Measurements from ENCODE around the gene FER.
"Not testable (repeated sequence)": the region's sequence is repeated elsewhere in the genome, so short reads cannot be mapped to it uniquely, and the experiment has no call there.

FER gene

GRCh38 chr5:108798513-108799265 lies 51.0 kb downstream of the FER start:
- no peak for DNase-seq (ENCODE audit: low spot score)

DNA sequence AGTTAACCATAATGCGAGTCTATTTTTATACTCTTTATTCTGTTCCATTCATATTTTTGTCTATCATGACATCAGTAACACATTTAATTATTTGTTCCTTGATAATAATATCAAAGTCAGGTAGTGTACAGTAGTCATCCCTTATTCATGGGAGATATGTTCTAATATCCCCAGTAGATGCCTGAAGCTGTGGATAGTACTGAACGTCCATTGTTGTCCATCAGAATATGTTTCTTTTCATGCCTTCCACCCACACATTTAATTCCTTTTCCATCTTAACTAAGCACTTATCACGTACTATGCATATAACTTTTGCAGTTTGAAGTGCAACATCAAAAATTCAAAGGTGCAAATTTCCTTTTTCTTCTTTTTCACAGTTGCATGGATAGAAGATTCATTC lies 53.6 kb downstream of the FER start:
- DNase-seq (ENCODE audit: low spot score), result no peak

DNA sequence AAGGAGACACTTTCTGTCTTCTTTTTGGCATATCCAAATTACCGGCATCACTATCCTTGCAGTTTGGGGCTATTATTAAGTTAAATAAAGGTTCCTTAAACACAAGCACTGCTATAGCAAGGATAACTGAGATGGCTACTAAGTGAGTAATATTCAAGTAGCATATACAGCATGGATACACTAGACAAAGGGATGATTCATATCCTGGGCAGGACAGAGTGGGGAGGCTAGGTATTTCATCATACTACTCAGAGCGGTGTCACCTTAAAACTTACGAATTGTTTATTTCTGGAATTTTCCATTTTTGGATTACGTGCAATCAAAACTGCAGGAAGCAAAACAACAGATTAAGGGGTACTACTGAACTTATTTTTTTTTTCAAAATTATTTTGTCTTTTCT lies 54.1 kb downstream of the FER start:
- DNase-seq (ENCODE audit: low spot score), result peak; percentile 73

GRCh38 chr5:108810717-108811116 lies 63.0 kb downstream of the FER start:
- no peak for DNase-seq (ENCODE audit: low spot score)

DNA sequence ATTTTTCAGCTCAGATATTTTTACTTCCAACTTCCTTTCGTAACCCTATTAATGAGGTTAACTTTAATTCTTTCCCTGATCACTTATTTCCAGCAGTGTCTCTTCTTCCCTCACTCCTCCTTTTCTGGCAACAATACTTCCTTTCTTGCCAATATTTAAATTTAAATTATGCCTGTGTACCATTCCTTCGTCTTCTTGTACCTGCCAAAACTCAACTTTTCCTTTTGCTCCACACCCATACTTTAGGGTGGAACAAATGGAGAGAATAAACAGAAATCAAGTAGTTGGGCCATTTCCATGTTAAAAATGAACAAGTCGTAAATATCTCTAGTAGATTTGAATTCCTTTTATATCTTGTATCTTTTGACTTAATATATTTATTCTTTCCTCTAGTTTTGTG lies 66.0 kb downstream of the FER start:
- no peak for DNase-seq (ENCODE audit: low spot score)

DNA sequence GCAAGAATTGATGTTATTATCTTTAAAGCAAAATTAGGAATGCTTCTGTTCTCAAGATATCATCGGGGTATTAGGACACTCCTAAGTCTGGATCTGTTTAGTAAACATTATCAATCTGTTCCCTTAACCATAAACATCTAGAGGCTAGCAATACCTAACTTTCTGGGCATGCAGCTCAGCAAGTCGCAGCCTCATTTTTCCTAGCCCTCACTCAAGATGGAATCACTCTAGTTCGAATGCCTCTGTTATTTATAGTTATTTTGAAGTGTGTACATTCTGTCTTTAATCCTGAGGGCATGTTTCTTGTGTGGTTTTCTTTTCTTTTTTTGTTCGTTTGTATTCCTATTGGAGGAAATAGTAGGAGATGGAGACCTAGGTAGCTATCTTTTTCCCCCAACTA lies 66.9 kb downstream of the FER start:
- no peak for DNase-seq (ENCODE audit: low spot score)

GRCh38 chr5:108818613-108819272 lies 71.0 kb downstream of the FER start:
- no peak for DNase-seq (ENCODE audit: low spot score)

GRCh38 chr5:108820983-108821382 lies 73.3 kb downstream of the FER start:
- no peak for DNase-seq (ENCODE audit: low spot score)

GRCh38 chr5:108822211-108822947 lies 74.7 kb downstream of the FER start:
- DNase-seq (ENCODE audit: low spot score), result no peak

DNA sequence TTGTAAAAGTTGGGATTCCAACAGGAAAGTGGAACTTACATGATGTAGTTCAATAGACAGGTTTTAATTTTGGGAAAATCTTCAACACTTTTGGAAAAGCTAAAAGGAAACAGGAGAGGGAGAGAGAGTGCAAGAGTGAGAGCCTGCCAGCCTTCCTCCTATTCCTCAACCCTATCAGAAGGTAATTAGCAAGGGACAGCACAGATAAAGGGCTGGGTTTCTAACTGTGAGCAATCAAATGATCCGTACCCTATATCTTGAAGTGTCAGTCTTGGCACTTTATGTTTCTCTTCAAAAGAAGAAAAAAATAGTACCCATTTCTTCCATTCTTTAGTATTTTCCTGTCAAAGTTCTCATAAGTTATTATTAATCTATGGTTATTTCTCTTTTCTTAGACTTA lies 79.4 kb downstream of the FER start:
- no peak for DNase-seq (ENCODE audit: low spot score)

DNA sequence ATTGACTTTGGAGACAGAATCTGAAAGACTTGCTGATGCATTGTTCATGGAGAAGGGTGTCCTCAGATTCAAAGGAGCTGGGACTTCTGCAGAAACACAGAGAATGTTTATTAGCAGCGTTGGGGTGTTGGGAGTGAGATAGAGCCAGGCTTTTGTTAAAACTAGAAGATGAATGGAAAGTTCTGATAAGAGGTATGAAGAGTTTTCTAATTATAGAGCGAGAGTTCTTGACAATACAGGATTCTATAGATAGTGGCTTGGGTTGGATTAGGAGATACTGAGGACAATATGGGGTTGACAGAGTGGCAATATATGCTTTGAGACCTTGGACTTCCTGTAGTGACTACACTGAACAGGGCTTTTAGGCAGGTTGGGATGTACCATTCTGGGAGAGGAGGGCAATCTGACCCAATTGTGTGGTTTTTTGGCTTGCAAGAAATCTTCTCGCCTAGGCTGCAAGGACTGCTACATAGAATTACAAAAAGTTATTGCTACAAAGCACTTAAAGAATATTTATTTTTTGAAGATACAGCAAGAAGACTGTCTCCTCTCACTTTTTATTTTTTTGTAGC lies 83.1 kb downstream of the FER start:
- DNase-seq (ENCODE audit: low spot score), result no peak

- no peak for DNase-seq (ENCODE audit: low spot score)
Observed at GRCh38 chr5:108836492-108836891, 88.8 kb downstream of the FER start.

DNA sequence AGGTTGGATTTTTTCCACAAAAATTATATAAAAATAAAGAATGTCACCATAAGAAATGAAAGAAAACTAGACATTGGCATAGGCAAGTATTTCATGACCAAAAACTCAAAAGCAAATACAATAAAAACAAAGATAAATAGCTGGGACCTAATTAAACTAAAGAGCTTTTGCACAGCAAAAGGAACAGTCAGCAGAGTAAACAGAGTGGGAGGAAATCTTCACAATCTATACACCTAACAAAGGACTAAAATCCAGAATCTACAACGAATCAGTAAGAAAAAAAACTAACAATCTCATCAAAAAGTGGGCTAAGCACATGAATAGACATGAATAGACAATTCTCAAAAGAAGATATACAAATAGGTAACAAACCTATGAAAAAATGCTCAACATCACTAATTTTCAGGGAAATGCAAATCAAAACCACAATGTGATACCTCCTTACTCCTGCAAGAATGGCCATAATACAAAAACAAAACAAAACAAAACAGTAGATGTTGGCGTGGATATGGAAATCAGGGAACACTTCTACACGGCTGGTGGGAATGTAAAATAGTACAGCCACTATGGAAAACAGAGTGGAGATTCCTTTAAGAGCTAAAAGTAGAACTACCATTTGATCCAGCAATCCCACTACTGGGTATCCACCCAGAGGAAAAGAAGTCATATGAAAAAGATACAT lies 94.7 kb downstream of the FER start:
- not testable (repeated sequence) for DNase-seq (ENCODE audit: low spot score)

DNA sequence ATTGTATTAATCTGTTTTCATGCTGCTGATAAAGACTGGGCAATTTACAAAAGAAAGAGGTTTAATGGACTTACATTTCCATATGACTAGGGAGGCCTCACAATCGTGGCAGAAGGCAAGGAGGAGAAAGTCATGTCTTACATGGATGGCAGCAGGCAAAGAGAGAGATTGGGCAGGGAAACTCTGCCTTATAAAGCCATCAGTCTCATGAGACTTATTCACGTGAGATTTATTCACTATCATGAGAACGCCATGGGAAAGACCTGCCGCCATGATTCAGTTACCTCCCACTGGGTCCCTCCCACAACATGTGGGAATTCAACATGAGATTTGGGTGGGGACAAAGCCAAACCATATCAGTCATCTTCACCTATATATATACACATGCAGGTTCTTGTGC lies 103.4 kb downstream of the FER start:
- DNase-seq (ENCODE audit: low spot score), result not testable (repeated sequence)

- no peak for DNase-seq (ENCODE audit: low spot score)
Observed at GRCh38 chr5:108857905-108858304, 110.2 kb downstream of the FER start.

- DNase-seq (ENCODE audit: low spot score), result no peak
Observed at GRCh38 chr5:108858959-108859358, 111.3 kb downstream of the FER start.

GRCh38 chr5:108862211-108862610 lies 114.5 kb downstream of the FER start:
- DNase-seq (ENCODE audit: low spot score), result no peak

- not testable (repeated sequence) for DNase-seq (ENCODE audit: low spot score)
Observed at GRCh38 chr5:108866097-108866496, 118.4 kb downstream of the FER start.

- DNase-seq (ENCODE audit: low spot score), result no peak
Observed at GRCh38 chr5:108867656-108868055, 120.0 kb downstream of the FER start.

GRCh38 chr5:108869066-108869465 lies 121.4 kb downstream of the FER start:
- no peak for DNase-seq (ENCODE audit: low spot score)

- DNase-seq (ENCODE audit: low spot score), result no peak
Observed at GRCh38 chr5:108876451-108876850, 128.8 kb downstream of the FER start.

DNA sequence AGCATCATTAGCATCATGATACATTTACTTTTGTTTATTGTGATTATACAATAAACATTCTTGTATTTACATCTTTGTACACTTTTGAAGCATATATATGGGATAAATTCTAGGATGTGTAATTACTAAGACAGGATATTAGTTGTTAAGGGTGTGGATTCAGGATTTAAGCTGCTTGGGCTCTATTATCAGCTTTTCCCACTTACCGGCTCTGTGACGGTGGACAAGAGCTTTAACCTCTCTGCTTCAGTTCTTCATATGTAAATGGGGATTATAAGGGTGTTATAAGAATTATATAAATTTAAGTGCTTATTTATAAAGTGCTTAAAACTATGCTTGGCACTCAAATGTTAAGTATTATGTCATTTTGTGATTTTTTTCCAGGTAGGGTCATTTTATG lies 131.1 kb downstream of the FER start:
- no peak for DNase-seq (ENCODE audit: low spot score)

All from SW480 (cell line).